Measurements from ENCODE around the gene NCK2. TPM values are rescaled to one million over a fixed set of nuclear protein-coding genes. Genes with fewer than 3 reads are reported as not detected.

The NCK2 gene
- total and polyA plus RNA-seq, 9 of the 15 experiments (the other 6 are each of a cell fraction or from before 2014, with no cell fraction given), result 0.90 to 27.9 (median 15.9) TPM

- TF ChIP-seq CBX5 (IDR thresholded peaks at IDR 0.05; ENCODE audit: borderline replicate concordance, low read depth) (no peak), MEF2A (IDR thresholded peaks at IDR 0.05; ENCODE audit: control insufficient read depth, low read depth, low read length) (no peak), PTBP1 (IDR thresholded peaks at IDR 0.05; ENCODE audit: low read depth, low read length) (no peak)
These were observed 68.3 kb downstream of the NCK2 start (continued) for GRCh38 chr2:105813045-105813315.

GRCh38 chr2:105813405-105813804 lies 68.7 kb downstream of the NCK2 start:
- Histone ChIP-seq H3K27ac (ENCODE audit: extremely low read depth, low read depth, low read length) (no peak overlapping the region), H3K79me2 (ENCODE audit: control insufficient read depth, insufficient read depth, low read length) (no peaks in the 10 kb centered on the region), H3K9ac (ENCODE audit: insufficient read depth in 1 of 2, low read depth in 2 of 2, low read length in 2 of 2) (no peak overlapping the region), H3K27me3 (ENCODE audit: control insufficient read depth in 2 of 2, insufficient read depth in 2 of 2, low read length in 2 of 2) (no peaks in the 10 kb centered on the region), H2AFZ (ENCODE audit: low read depth, low read length) (no peak overlapping the region), H3K9me1 (ENCODE audit: control insufficient read depth, insufficient read depth, low read length) (peaks cover 2% of the 10 kb centered on the region), H3K4me3 (no peak overlapping the region), H3K9me3 (replicated peaks; ENCODE audit: control insufficient read depth, insufficient read depth, low read depth, low read length) (no peaks in the 10 kb centered on the region), H4K20me1 (replicated peaks; ENCODE audit: control insufficient read depth, insufficient read depth, low read length) (peaks cover 12% of the 10 kb centered on the region), H3K4me1 (replicated peaks in 1 of 2; ENCODE audit: control insufficient read depth in 2 of 2, insufficient read depth in 2 of 2, low read length in 2 of 2) (peaks cover 13 to 18% of the 10 kb centered on the region in 2 experiments), H3K36me3 (ENCODE audit: control insufficient read depth, insufficient read depth, low read length) (0 out of 3 replicates have a peak, but pooled peaks cover 5% of the 10 kb centered on the region), H3K4me2 (ENCODE audit: insufficient read depth, low read length) (no peak overlapping the region)
- in situ Hi-C loops (cut with MboI) (no loop called here), intact Hi-C loops (cut with micrococcal nuclease) (no loop called here)
- BruUV-seq (replicated peaks), result no TSS peak
- 92% methylated on average over 5 of the region's 5 CpGs for WGBS (ENCODE audit: insufficient coverage, low coverage, missing lambda C conversion rate)
- CTCF ChIA-PET (ENCODE audit: low intra/inter-chr PET ratio), result no interaction called here
- FAIRE-seq (no peak), DNase-seq (ENCODE audit: extremely low read depth in 1 of 4, low spot score in 3 of 4) (no peak), ATAC-seq (no peak)
- POLR2A ChIA-PET, result interaction anchor here (0.6 to 1.4 kb wide), 4 partner anchors 11 to 753 kb away, joined by 3 to 5 read pairs (median 4); no protein-coding TSS in a partner anchor
- no peak for TF ChIP-seq ZNF239 (CRISPR knock-in tag; IDR thresholded peaks at IDR 0.05)
- TF ChIP-seq ZBTB7A (IDR thresholded peaks at IDR 0.05; ENCODE audit: borderline replicate concordance, control insufficient read depth, low read depth, low read length), result no peak
- TF ChIP-seq EWSR1 (IDR thresholded peaks at IDR 0.05; ENCODE audit: borderline replicate concordance, low read depth, partially characterized antibody), result no peak
- no peak for TF ChIP-seq ZNF274 (IDR thresholded peaks at IDR 0.05; ENCODE audit: borderline replicate concordance, low read depth, low read length)
- no peak for TF ChIP-seq HNRNPUL1 (IDR thresholded peaks at IDR 0.05; ENCODE audit: low read length)
- no peak for TF ChIP-seq PURB (CRISPR knock-in tag; IDR thresholded peaks at IDR 0.05; ENCODE audit: low read depth)
- TF ChIP-seq CREB3 (tag; conservative IDR thresholded peaks at IDR 0.05; ENCODE audit: low read depth), result no peak
- TF ChIP-seq ZNF316 (IDR thresholded peaks at IDR 0.05), result no peak
- TF ChIP-seq ARHGAP35 (IDR thresholded peaks at IDR 0.05; ENCODE audit: partially characterized antibody), result no peak

Measured in K562 (cell line).